Astrocyte of the cerebellum (primary cell): ENCODE data around the gene ZDHHC14.
A peak's percentile ranks its signal among the peaks of the same experiment; 100 is the strongest.
"Not testable (repeated sequence)": the region's sequence is repeated elsewhere in the genome, so short reads cannot be mapped to it uniquely, and the experiment has no call there.

Experiments used
- DNase-seq: peaks from one replicate; pipeline ENCODE4 v3.0.0-alpha.2; 2011; ENCODE audit warnings: low read depth
- H3K4me3 ChIP-seq: 2 replicates; pipeline ENCODE4 v1.5.1; 2011; ENCODE audit warnings: mild to moderate bottlenecking, low read depth, low read length, moderate library complexity
- CTCF ChIP-seq: IDR thresholded peaks from 2 replicates; pipeline ENCODE4 v1.5.1; 2012; ENCODE audit warnings: low read length, low read depth, moderate library complexity, mild to moderate bottlenecking; ENCODE audit errors: missing control alignments
- in situ Hi-C: cut with HindIII; loops from 2 replicates; pipeline ENCODE4 v1.10.0; 2017; ENCODE audit warnings: low sequenced_read_pairs

ZDHHC14 gene

GRCh38 chr6:157379656-157380457 lies 1.1 kb upstream of the ZDHHC14 start:
- in situ Hi-C loops: no loop called here
- H3K4me3 ChIP-seq: peak overlapping the region; percentile 94
- no peak for TF ChIP-seq CTCF
- DNase-seq: peak; percentile 74

- in situ Hi-C loops: no loop called here
- TF ChIP-seq CTCF: no peak
- H3K4me3 ChIP-seq: peak overlapping the region; percentile 94
- no peak for DNase-seq
These were observed 572 bp upstream of the ZDHHC14 start for GRCh38 chr6:157380458-157380778.

- in situ Hi-C loops: no loop called here
- peak overlapping the region; percentile 94 for H3K4me3 ChIP-seq
- TF ChIP-seq CTCF: no peak
- no peak for DNase-seq
These were observed 936 bp downstream of the ZDHHC14 start for GRCh38 chr6:157381631-157382621.

GRCh38 chr6:157382821-157383220 lies 1.8 kb downstream of the ZDHHC14 start:
- peak overlapping the region; percentile 94 for H3K4me3 ChIP-seq
- no peak for DNase-seq
- TF ChIP-seq CTCF: no peak
- in situ Hi-C loops: no loop called here

- no peak for DNase-seq
- TF ChIP-seq CTCF: no peak
- H3K4me3 ChIP-seq: no peak overlapping the region
- in situ Hi-C loops: no loop called here
These were observed 2.5 kb downstream of the ZDHHC14 start for GRCh38 chr6:157383471-157383870.

GRCh38 chr6:157384962-157385361 lies 4.0 kb downstream of the ZDHHC14 start:
- DNase-seq, in situ Hi-C loops: not testable (repeated sequence)

GRCh38 chr6:157385482-157385881 lies 4.5 kb downstream of the ZDHHC14 start:
- TF ChIP-seq CTCF: no peak

More at GRCh38 chr6:157384962-157385361, 4.0 kb downstream of the ZDHHC14 start:
- H3K4me3 ChIP-seq: not testable (repeated sequence)

More at GRCh38 chr6:157385482-157385881, 4.5 kb downstream of the ZDHHC14 start:
- H3K4me3 ChIP-seq: no peak overlapping the region
- DNase-seq: no peak
- in situ Hi-C loops: no loop called here
